GM21619 (cell line): ENCODE measurements around the gene GPR83.
"Not testable (repeated sequence)": the region's sequence is repeated elsewhere in the genome, so short reads cannot be mapped to it uniquely, and the experiment has no call there.

Source experiments
- ATAC-seq: cut with Tn5 transposase; IDR thresholded peaks from one replicate; pipeline ENCODE4 v1.9.1; 2021; ENCODE audit not compliant: unreplicated experiment

Gene GPR83

GRCh38 chr11:94376841-94377240 lies 24.4 kb downstream of the GPR83 start:
- no peak for ATAC-seq

- ATAC-seq: not testable (repeated sequence)
Observed at GRCh38 chr11:94370576-94370975, 30.6 kb downstream of the GPR83 start.

GRCh38 chr11:94350850-94351563 lies 50.2 kb downstream of the GPR83 start:
- ATAC-seq: not testable (repeated sequence)

- not testable (repeated sequence) for ATAC-seq
Observed at GRCh38 chr11:94346311-94346710, 54.9 kb downstream of the GPR83 start.

- ATAC-seq: no peak
Observed at GRCh38 chr11:94343495-94343894, 57.7 kb downstream of the GPR83 start.

- no peak for ATAC-seq
Observed at GRCh38 chr11:94342250-94342649, 59.0 kb downstream of the GPR83 start.

GRCh38 chr11:94338651-94339050 lies 62.6 kb downstream of the GPR83 start:
- ATAC-seq: no peak

GRCh38 chr11:94336033-94336432 lies 65.2 kb downstream of the GPR83 start:
- no peak for ATAC-seq

GRCh38 chr11:94332814-94333213 lies 68.4 kb downstream of the GPR83 start:
- no peak for ATAC-seq

GRCh38 chr11:94330789-94331188 lies 70.4 kb downstream of the GPR83 start:
- ATAC-seq: no peak

- no peak for ATAC-seq
Observed at GRCh38 chr11:94329501-94329900, 71.7 kb downstream of the GPR83 start.

GRCh38 chr11:94328587-94329080 lies 72.6 kb downstream of the GPR83 start:
- no peak for ATAC-seq
